Measurements from ENCODE around the gene NOL4L. TPM values are rescaled to one million over a fixed set of nuclear protein-coding genes. Genes with fewer than 3 reads are reported as not detected.

NOL4L gene
- total and polyA plus RNA-seq, 12 donors: 1.5 to 10.1 (median 5.1) TPM

DNA sequence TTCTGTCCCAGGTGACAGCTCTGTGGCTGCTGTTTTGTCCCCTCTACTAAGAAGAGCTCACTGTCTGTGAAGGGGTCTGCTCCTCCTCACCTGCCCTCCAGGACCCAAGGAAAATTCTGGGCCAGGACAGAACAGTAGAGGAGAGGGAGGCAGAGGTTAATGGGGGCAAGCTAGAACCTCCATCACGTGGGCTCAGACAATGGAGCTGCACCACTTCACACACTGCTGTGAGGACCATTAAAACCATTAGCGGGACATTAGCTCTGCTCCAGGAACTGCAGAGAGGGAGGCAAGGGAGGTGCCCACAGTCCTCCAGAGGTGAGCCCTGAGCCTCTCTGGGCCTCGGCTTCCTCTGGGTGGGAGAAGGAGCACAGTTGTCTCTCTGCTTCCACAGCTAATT lies 78.4 kb downstream of the NOL4L start:
- TF ChIP-seq, protein P1, sequence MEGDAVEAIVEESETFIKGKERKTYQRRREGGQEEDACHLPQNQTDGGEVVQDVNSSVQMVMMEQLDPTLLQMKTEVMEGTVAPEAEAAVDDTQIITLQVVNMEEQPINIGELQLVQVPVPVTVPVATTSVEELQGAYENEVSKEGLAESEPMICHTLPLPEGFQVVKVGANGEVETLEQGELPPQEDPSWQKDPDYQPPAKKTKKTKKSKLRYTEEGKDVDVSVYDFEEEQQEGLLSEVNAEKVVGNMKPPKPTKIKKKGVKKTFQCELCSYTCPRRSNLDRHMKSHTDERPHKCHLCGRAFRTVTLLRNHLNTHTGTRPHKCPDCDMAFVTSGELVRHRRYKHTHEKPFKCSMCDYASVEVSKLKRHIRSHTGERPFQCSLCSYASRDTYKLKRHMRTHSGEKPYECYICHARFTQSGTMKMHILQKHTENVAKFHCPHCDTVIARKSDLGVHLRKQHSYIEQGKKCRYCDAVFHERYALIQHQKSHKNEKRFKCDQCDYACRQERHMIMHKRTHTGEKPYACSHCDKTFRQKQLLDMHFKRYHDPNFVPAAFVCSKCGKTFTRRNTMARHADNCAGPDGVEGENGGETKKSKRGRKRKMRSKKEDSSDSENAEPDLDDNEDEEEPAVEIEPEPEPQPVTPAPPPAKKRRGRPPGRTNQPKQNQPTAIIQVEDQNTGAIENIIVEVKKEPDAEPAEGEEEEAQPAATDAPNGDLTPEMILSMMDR (IDR thresholded peaks at IDR 0.05): no peak
- Histone ChIP-seq H3K36me3 (no peaks in the 10 kb centered on the region), H3K27ac (no peak overlapping the region), H3K27me3 (no peaks in the 10 kb centered on the region), H3K9me3 (no peaks in the 10 kb centered on the region), H3K4me3 (no peak overlapping the region), H3K4me1 (peaks cover 0 to 19% (median 0%) of the 10 kb centered on the region in 9 donors)
- intact Hi-C loops (cut with DNase I): no loop called here
- WGBS, 2 donors: 72 to 75% methylated on average over 3 of the region's 3 CpGs
- no peak for ATAC-seq
- DNase-seq: no peak

DNA sequence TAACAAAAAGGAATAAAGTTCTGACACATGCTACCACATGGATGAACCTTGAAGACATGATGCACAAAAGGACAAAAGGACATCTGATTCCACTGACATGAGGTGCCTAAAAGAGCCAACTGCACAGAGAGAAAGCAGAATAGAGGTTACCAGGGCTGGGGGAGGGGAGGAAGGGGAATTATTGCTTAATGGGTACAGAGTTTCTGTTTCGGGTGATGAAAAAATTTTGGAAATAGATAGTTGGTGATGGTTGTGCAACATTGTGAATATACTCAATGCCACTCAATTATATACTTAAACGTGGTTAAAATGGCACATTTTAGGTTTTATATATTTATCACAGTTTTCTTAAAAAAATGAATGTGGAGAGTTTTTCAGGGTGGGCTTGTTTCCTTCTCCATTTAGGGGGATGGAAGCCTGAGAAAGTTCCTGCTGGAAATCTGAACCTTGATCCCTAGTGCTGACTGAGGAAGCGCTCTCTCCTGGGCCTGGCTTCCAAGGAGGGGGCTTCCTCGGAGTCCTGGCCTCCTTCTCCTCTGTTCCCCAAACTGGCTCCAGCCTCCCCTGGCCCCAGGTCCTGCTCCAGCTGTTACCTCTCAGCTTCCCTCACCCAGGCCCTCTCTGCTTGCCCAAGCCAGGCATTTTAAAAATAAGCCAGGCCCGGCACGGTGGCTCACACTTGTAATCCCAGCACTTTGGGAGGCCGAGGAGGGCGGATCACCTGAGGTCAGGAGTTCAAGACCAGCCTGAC lies 79.2 kb downstream of the NOL4L start:
- DNase-seq (no peak), ATAC-seq (no peak)
- no peaks in the 10 kb centered on the region for H3K36me3 ChIP-seq
- no peak overlapping the region for H3K4me3 ChIP-seq
- no peaks in the 10 kb centered on the region for H3K9me3 ChIP-seq
- TF ChIP-seq, protein P1 (IDR thresholded peaks at IDR 0.05): no peak
- peaks cover 0 to 19% (median 0%) of the 10 kb centered on the region in 9 donors for H3K4me1 ChIP-seq
- no peak overlapping the region for H3K27ac ChIP-seq
- intact Hi-C loops (cut with DNase I): no loop called here
- H3K27me3 ChIP-seq: no peaks in the 10 kb centered on the region
- 87 to 91% methylated on average over 8 of the region's 8 CpGs for WGBS, 2 donors

- no peak for ATAC-seq
- Histone ChIP-seq H3K27me3 (no peaks in the 10 kb centered on the region), H3K27ac (no peak overlapping the region), H3K36me3 (no peaks in the 10 kb centered on the region), H3K4me1 (peaks cover 0 to 26% (median 14%) of the 10 kb centered on the region in 9 donors), H3K9me3 (no peaks in the 10 kb centered on the region), H3K4me3 (no peak overlapping the region)
- no peak for DNase-seq
- intact Hi-C loops (cut with DNase I): no loop called here
- TF ChIP-seq, protein P1 (IDR thresholded peaks at IDR 0.05): no peak
- WGBS, 2 donors: 72 to 76% methylated on average over 3 of the region's 3 CpGs
Observed at GRCh38 chr20:32501709-32502108, 83.4 kb downstream of the NOL4L start.

DNA sequence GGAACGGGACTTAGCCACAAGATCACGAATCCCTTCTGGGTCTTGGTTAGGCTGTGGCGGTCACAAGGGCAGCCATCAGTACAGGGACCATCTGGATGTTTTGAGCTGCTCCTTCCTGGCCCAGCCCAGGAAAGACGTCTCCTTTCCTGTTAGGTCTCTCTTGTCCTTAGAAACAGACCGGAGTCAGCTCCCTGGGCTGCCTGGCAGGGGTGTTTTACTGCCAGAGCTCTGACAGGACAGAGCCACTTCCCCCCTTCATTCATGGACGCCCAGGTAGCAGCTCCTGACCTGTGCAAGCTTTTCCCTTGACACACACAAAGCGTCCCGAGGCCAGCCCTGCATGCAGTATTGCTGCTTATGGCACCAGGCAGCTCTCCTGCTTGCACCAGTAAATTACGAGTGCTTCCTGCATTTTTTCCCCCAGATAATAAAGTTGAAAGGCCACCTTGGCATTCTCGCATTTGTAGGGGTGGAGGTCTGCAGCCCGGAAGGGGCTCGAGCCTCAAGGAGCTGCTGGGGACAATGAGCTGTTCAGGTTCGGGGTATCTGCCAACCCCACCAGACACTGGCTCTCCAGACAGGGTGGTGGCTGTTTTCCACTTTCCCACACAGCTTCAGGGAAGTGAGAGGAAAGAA lies 87.4 kb downstream of the NOL4L start:
- WGBS, 2 donors: 51 to 54% methylated on average over 13 of the region's 13 CpGs
- DNase-seq: no peak
- Histone ChIP-seq H3K9me3 (no peaks in the 10 kb centered on the region), H3K27me3 (no peaks in the 10 kb centered on the region), H3K4me1 (peaks cover 0 to 18% (median 14%) of the 10 kb centered on the region in 9 donors), H3K4me3 (peak overlapping the region in 1 of 10 donors; percentile 22), H3K27ac (peak overlapping the region in 9 of 10 donors; percentile 27 to 78 (median 53)), H3K36me3 (no peaks in the 10 kb centered on the region)
- TF ChIP-seq, protein P1 (IDR thresholded peaks at IDR 0.05): no peak
- ATAC-seq: peak; percentile 63 to 87 (median 80)
- intact Hi-C loops (cut with DNase I): no loop called here
